GM10266 (cell line): Measurements from ENCODE around the gene RAB30.

Experiments used
- DNase-seq: peaks from one replicate; pipeline ENCODE4 v3.0.0; 2012; ENCODE audit errors: extremely low spot score
- TF ChIP-seq, protein P1 (sequence below): IDR thresholded peaks from 2 replicates; pipeline ENCODE4 v1.5.1; 2012; ENCODE audit warnings: mild to moderate bottlenecking, low read depth; ENCODE audit not compliant: control insufficient read depth, insufficient read depth; ENCODE audit errors: missing control alignments

The RAB30 gene

GRCh38 chr11:83060965-83061364 lies 10.7 kb downstream of the RAB30 start:
- TF ChIP-seq, protein P1, sequence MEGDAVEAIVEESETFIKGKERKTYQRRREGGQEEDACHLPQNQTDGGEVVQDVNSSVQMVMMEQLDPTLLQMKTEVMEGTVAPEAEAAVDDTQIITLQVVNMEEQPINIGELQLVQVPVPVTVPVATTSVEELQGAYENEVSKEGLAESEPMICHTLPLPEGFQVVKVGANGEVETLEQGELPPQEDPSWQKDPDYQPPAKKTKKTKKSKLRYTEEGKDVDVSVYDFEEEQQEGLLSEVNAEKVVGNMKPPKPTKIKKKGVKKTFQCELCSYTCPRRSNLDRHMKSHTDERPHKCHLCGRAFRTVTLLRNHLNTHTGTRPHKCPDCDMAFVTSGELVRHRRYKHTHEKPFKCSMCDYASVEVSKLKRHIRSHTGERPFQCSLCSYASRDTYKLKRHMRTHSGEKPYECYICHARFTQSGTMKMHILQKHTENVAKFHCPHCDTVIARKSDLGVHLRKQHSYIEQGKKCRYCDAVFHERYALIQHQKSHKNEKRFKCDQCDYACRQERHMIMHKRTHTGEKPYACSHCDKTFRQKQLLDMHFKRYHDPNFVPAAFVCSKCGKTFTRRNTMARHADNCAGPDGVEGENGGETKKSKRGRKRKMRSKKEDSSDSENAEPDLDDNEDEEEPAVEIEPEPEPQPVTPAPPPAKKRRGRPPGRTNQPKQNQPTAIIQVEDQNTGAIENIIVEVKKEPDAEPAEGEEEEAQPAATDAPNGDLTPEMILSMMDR, result no peak
- DNase-seq, result no peak

GRCh38 chr11:83057721-83058120 lies 14.0 kb downstream of the RAB30 start:
- no peak for DNase-seq

GRCh38 chr11:83056611-83057010 lies 15.1 kb downstream of the RAB30 start:
- DNase-seq, result no peak
- TF ChIP-seq, protein P1, result no peak

More at GRCh38 chr11:83057721-83058120, 14.0 kb downstream of the RAB30 start:
- TF ChIP-seq, protein P1, result no peak

DNA sequence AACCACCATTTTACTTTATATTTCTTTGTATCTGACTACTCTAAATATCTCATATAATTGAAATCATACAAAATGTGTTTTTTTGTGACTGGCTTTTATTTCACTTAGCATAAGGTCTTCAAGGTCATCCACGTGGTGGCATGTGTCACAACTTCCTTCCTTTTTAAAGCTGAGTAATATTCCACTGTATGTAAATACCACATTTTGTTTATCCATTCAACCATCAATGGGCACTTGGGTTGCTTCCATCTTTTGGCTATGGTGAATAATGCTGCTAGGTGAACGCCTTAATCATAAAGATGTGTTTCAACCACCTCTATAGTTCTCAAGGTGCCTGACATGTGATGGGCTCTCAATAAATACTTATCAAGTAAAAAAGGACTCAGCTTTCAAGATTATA lies 15.5 kb downstream of the RAB30 start:
- DNase-seq, result no peak
- TF ChIP-seq, protein P1, result no peak

GRCh38 chr11:83054904-83055380 lies 16.8 kb downstream of the RAB30 start:
- no peak for DNase-seq
- TF ChIP-seq, protein P1, result no peak

DNA sequence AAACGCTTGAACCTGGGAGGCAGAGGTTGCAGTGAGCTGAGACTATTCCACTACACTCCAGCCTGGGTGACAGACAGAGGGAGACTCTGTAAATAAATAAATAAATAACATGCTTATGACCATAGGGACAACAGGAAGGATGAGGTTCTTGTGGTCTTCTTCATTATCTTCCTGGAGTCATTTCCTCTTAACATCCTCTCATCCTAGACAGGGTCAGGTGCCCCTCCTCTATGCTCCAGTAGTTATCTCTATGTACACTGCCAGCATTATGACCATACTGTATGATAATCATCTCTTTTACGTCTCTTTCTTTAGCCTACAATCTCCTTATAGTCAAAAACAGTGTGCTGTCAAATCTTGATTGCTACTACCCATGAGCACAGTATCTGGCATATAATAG lies 17.7 kb downstream of the RAB30 start:
- no peak for DNase-seq
- TF ChIP-seq, protein P1, result no peak

GRCh38 chr11:83051760-83052671 lies 19.7 kb downstream of the RAB30 start:
- no peak for DNase-seq
- TF ChIP-seq, protein P1, result no peak
